Stimulated activated naive B cell treated with anti-CD40 and anti-IgM and Interleukin-4, amounts not matched to agents 10 μg/mL and 1 μg/mL and 100 μg/mL, for 72 hours (primary cell): ENCODE data around the gene SBF2.
"Not testable (repeated sequence)": the region's sequence is repeated elsewhere in the genome, so short reads cannot be mapped to it uniquely, and the experiment has no call there.

Source experiments
- ATAC-seq, 2 donors: fragments of 150-1000 bp; cut with Tn5 transposase; replicated peaks; 2 replicates each; pipeline ENCODE4 v1.10.0; 2021; ENCODE audit warnings: moderate library complexity in 1 of 2
- DNase-seq: peaks from one replicate; pipeline ENCODE4 v3.0.0; 2021
- H3K27ac Mint-ChIP-seq: one replicate; pipeline ENCODE4 v1.8.0; 2022; ENCODE audit warnings: mild to moderate bottlenecking, mixed read lengths
- H3K27me3 Mint-ChIP-seq, 2 donors: one replicate each; pipeline ENCODE4 v1.8.0; 2022; ENCODE audit warnings: mixed read lengths in 2 of 2
- H3K36me3 Mint-ChIP-seq, 2 donors: one replicate each; pipeline ENCODE4 v1.8.0; 2022; ENCODE audit warnings: mixed read lengths in 2 of 2, mild to moderate bottlenecking in 1 of 2
- H3K4me1 Mint-ChIP-seq, 2 donors: one replicate each; pipeline ENCODE4 v1.8.0; 2022; ENCODE audit warnings: mixed read lengths in 2 of 2, mild to moderate bottlenecking in 1 of 2
- H3K4me3 Mint-ChIP-seq, 2 donors: one replicate each; pipeline ENCODE4 v1.8.0; 2022; ENCODE audit warnings: mild to moderate bottlenecking in 2 of 2, mixed read lengths in 2 of 2, moderate library complexity in 1 of 2
- H3K9me3 Mint-ChIP-seq, 2 donors: one replicate each; pipeline ENCODE4 v1.8.0; 2022; ENCODE audit warnings: mixed read lengths in 2 of 2, mild to moderate bottlenecking in 1 of 2

The SBF2 gene

GRCh38 chr11:10134226-10134625, 159.8 kb downstream of the SBF2 start:
- H3K4me3 Mint-ChIP-seq, DNase-seq, H3K27me3 Mint-ChIP-seq, H3K27ac Mint-ChIP-seq, H3K4me1 Mint-ChIP-seq, ATAC-seq: not testable (repeated sequence)
- peaks cover 16 to 33% of the 10 kb centered on the region in 2 donors for H3K36me3 Mint-ChIP-seq
- H3K9me3 Mint-ChIP-seq: peaks cover 13 to 19% of the 10 kb centered on the region in 2 donors

- Mint-ChIP-seq H3K9me3 (peaks cover 13 to 16% of the 10 kb centered on the region in 2 donors), H3K36me3 (peaks cover 14 to 33% of the 10 kb centered on the region in 2 donors)
- DNase-seq, H3K4me1 Mint-ChIP-seq, H3K27ac Mint-ChIP-seq, H3K4me3 Mint-ChIP-seq, ATAC-seq, H3K27me3 Mint-ChIP-seq: not testable (repeated sequence)
These were observed 160.8 kb downstream of the SBF2 start for GRCh38 chr11:10133251-10133650.

- Mint-ChIP-seq H3K36me3 (peaks cover 14 to 23% of the 10 kb centered on the region in 2 donors), H3K4me1 (no peaks in the 10 kb centered on the region), H3K9me3 (peaks cover 10 to 13% of the 10 kb centered on the region in 2 donors), H3K27me3 (no peaks in the 10 kb centered on the region), H3K4me3 (no peak overlapping the region), H3K27ac (no peak overlapping the region)
- no peak for DNase-seq
- ATAC-seq: no peak
These were observed 163.1 kb downstream of the SBF2 start for GRCh38 chr11:10130875-10131274.

- not testable (repeated sequence) for H3K9me3 Mint-ChIP-seq, H3K4me1 Mint-ChIP-seq, DNase-seq, ATAC-seq, H3K4me3 Mint-ChIP-seq, H3K27me3 Mint-ChIP-seq, H3K27ac Mint-ChIP-seq
- H3K36me3 Mint-ChIP-seq: peaks cover 2 to 13% of the 10 kb centered on the region in 2 donors
These were observed 164.8 kb downstream of the SBF2 start for GRCh38 chr11:10129184-10129583.

- Mint-ChIP-seq H3K9me3 (no peaks in the 10 kb centered on the region), H3K27ac (no peak overlapping the region), H3K4me1 (peaks cover 3 to 6% of the 10 kb centered on the region in 2 donors), H3K4me3 (no peak overlapping the region), H3K27me3 (no peaks in the 10 kb centered on the region), H3K36me3 (no peaks in the 10 kb centered on the region)
- no peak for DNase-seq
- no peak for ATAC-seq
These were observed 168.4 kb downstream of the SBF2 start for GRCh38 chr11:10125522-10126133.

- DNase-seq: no peak
- Mint-ChIP-seq H3K9me3 (no peaks in the 10 kb centered on the region), H3K4me3 (peak overlapping the region in 1 of 2 donors; percentile 39), H3K36me3 (no peaks in the 10 kb centered on the region), H3K27ac (no peak overlapping the region), H3K27me3 (no peaks in the 10 kb centered on the region), H3K4me1 (peaks cover 3 to 6% of the 10 kb centered on the region in 2 donors)
- ATAC-seq: peak; percentile 75 to 76
These were observed 171.5 kb downstream of the SBF2 start for GRCh38 chr11:10122326-10123197.

GRCh38 chr11:10118865-10119264, 175.2 kb downstream of the SBF2 start:
- Mint-ChIP-seq H3K4me1 (peaks cover 3 to 12% of the 10 kb centered on the region in 2 donors), H3K9me3 (peaks cover 0 to 2% of the 10 kb centered on the region in 2 donors), H3K27me3 (no peaks in the 10 kb centered on the region), H3K4me3 (no peak overlapping the region), H3K27ac (no peak overlapping the region), H3K36me3 (peaks cover 0 to 3% of the 10 kb centered on the region in 2 donors)
- ATAC-seq (no peak), DNase-seq (no peak)

- no peak for ATAC-seq
- H3K27ac Mint-ChIP-seq: no peak overlapping the region
- H3K36me3 Mint-ChIP-seq: peaks cover 0 to 3% of the 10 kb centered on the region in 2 donors
- H3K9me3 Mint-ChIP-seq: peaks cover 0 to 2% of the 10 kb centered on the region in 2 donors
- H3K4me3 Mint-ChIP-seq: no peak overlapping the region
- DNase-seq: no peak
- H3K4me1 Mint-ChIP-seq: peaks cover under 1 to 8% of the 10 kb centered on the region in 2 donors
- H3K27me3 Mint-ChIP-seq: no peaks in the 10 kb centered on the region
These were observed 176.2 kb downstream of the SBF2 start for GRCh38 chr11:10117709-10118351.

GRCh38 chr11:10116588-10116987, 177.4 kb downstream of the SBF2 start:
- no peaks in the 10 kb centered on the region for H3K27me3 Mint-ChIP-seq
- H3K4me1 Mint-ChIP-seq: peaks cover 0 to 6% of the 10 kb centered on the region in 2 donors
- ATAC-seq (no peak), DNase-seq (no peak)
- no peak overlapping the region for H3K27ac Mint-ChIP-seq
- peaks cover 0 to 2% of the 10 kb centered on the region in 2 donors for H3K9me3 Mint-ChIP-seq
- no peak overlapping the region for H3K4me3 Mint-ChIP-seq
- peaks cover 3 to 6% of the 10 kb centered on the region in 2 donors for H3K36me3 Mint-ChIP-seq

GRCh38 chr11:10114593-10115404, 179.2 kb downstream of the SBF2 start:
- no peaks in the 10 kb centered on the region for H3K27me3 Mint-ChIP-seq
- H3K4me3 Mint-ChIP-seq: no peak overlapping the region
- DNase-seq (no peak), ATAC-seq (no peak)
- H3K27ac Mint-ChIP-seq: no peak overlapping the region
- peaks cover 3 to 6% of the 10 kb centered on the region in 2 donors for H3K36me3 Mint-ChIP-seq
- peaks cover 0 to 6% of the 10 kb centered on the region in 2 donors for H3K4me1 Mint-ChIP-seq
- peaks cover 0 to 2% of the 10 kb centered on the region in 2 donors for H3K9me3 Mint-ChIP-seq

- DNase-seq (no peak), ATAC-seq (no peak)
- Mint-ChIP-seq H3K4me1 (peaks cover 0 to 6% of the 10 kb centered on the region in 2 donors), H3K4me3 (no peak overlapping the region), H3K36me3 (peaks cover 3 to 6% of the 10 kb centered on the region in 2 donors), H3K9me3 (peaks cover 0 to 2% of the 10 kb centered on the region in 2 donors), H3K27ac (no peak overlapping the region), H3K27me3 (no peaks in the 10 kb centered on the region)
These were observed 180.2 kb downstream of the SBF2 start for GRCh38 chr11:10113852-10114251.

- ATAC-seq (no peak), DNase-seq (no peak)
- Mint-ChIP-seq H3K36me3 (peaks cover 0 to 6% of the 10 kb centered on the region in 2 donors), H3K4me3 (no peak overlapping the region), H3K9me3 (no peaks in the 10 kb centered on the region), H3K27ac (peak overlapping the region; percentile 20), H3K4me1 (no peaks in the 10 kb centered on the region), H3K27me3 (no peaks in the 10 kb centered on the region)
These were observed 184.2 kb downstream of the SBF2 start for GRCh38 chr11:10109806-10110205.

GRCh38 chr11:10108915-10109680, 184.9 kb downstream of the SBF2 start:
- ATAC-seq (no peak), DNase-seq (no peak)
- Mint-ChIP-seq H3K9me3 (no peaks in the 10 kb centered on the region), H3K4me1 (no peaks in the 10 kb centered on the region), H3K27ac (no peak overlapping the region), H3K36me3 (peaks cover 0 to 6% of the 10 kb centered on the region in 2 donors), H3K4me3 (no peak overlapping the region), H3K27me3 (no peaks in the 10 kb centered on the region)
